GM18909 (cell line): ENCODE results near the gene DLD.
"Not testable (repeated sequence)": the region's sequence is repeated elsewhere in the genome, so short reads cannot be mapped to it uniquely, and the experiment has no call there.

Experiments
- ATAC-seq: cut with Tn5 transposase; IDR thresholded peaks from one replicate; pipeline ENCODE4 v1.9.1; 2021; ENCODE audit warnings: mild to moderate bottlenecking; ENCODE audit not compliant: unreplicated experiment, poor library complexity

The DLD gene

DNA sequence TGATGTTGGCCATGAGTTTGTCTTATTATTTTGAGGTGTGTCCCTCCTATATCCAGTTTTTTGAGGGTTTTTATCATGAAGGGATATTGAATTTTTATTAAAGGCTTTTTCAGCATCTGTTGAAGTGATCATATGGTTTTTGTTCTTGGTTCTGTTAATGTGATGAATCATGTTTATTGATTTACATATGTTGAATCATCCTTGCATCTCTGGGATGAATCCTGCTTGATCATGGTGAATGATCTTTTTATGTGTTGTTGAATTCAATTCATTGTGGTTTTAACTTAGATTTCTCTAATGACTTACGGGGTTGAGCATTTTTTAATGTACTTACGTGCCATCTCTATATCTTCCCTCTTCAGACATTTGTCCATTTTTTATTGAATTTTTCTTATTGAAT is 22.9 kb downstream of the DLD start:
- no peak for ATAC-seq

DNA sequence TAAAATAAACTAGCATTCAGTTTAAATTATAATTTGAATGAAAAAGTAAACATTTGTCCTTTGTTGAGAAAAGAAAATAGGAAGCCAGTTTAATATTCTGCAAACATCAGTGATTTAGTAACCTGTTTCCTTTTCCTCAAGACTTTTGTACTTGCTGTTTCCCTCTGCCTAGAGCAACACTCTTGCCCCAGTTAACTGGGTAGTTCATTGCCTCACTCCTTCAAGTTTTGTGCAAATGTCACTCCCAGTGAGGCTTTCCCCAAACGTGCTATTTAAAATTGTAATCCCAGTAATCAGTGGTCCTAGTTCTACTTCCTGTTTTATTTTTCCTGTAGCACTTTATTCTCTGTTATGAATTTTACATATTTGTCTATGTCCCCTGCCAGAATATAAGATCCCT is 23.8 kb downstream of the DLD start:
- ATAC-seq: no peak

DNA sequence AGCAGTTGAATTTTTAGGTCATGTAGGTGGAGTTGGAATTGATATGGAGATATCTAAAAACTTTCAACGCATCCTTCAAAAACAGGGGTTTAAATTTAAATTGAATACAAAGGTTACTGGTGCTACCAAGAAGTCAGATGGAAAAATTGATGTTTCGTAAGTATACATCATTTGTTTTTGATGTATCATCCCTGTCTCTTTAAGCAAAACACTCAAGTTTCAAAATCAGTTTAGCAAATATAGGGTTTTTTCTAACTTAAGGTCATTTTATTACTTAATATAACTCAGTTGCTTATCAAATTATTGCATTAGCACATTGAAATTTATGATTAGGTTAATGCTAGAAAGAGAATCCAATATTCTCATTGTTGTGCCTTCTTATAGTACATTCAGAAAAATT is 24.6 kb downstream of the DLD start:
- ATAC-seq: no peak

DNA sequence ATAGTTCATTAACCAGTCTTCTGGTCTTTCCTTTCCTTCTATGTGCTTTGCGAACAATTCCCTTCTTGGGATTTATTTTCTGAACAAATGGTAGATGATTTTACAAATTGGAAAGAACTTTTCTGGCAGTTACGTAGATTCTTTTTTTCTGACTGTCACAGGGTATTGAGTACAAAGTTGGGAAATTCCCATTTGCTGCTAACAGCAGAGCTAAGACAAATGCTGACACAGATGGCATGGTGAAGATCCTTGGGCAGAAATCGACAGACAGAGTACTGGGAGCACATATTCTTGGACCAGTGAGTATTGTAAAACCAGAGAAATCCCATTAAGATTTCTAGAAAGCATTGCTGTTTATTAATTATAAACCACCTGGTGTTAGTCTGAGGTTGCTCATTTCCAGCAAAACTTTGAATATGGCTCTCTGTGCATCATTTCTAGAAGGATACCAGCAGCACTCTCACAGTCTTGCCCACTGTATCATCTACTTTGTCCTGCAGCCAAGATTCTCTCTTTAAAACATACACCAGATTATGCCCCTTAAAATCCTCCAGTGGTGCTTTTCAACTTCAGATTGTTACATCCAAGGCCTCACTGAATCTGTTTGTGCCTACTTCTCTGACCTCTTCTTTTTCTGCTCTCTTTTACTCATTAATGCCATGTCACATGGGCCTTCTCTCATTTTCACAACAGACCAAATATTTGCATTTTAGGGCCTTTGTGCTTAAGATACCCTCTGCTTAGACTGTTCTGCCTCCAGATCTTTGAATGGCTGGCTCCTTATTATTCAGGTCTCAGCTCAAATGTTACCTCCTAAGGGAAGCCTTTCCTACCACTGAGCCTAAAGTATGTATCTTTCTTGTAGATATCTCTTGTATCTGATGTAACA is 27.0 kb downstream of the DLD start:
- ATAC-seq: peak; percentile 87

DNA sequence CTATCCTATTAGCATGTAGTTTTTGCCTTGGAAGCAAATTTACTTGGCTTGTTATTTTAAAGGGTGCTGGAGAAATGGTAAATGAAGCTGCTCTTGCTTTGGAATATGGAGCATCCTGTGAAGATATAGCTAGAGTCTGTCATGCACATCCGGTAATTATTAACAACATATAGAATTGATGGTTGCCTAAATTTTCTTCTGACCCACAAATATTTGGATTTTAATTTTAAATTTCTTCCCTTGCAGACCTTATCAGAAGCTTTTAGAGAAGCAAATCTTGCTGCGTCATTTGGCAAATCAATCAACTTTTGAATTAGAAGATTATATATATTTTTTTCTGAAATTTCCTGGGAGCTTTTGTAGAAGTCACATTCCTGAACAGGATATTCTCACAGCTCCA is 28.0 kb downstream of the DLD start:
- no peak for ATAC-seq

DNA sequence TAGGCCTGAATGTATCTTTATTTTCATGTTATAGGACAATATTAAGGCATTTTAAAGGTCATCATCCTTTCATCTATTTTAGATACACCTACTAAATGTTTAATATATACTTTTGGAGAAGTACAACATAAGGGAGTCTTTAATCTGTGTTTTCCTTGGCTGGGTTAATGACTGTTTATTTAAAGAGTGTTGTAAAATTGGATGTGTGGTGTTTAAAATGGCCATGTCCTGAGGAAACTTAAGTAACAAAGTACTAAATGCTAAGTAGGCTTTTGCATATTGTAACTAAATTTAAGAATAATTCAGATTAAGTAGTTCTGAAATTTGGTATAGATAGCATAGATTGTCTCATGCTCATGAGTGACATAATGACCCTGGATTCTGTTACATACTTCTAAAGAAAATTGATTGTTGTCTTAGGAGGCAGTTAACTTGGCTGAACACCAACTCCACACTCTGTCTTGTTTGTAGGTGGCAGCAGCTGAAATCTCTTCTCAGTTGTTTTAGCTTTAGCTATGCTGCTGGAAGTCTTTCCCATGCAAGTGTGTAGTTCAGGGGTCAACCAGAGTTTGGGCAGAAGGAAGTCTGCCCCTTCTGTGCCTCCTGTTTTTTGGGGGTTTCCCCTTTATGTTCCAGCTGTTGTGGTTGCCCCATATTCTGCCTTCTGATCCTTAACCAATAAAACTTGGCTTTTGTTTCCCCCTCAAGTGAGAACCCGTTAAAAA is 29.2 kb downstream of the DLD start:
- no peak for ATAC-seq

DNA sequence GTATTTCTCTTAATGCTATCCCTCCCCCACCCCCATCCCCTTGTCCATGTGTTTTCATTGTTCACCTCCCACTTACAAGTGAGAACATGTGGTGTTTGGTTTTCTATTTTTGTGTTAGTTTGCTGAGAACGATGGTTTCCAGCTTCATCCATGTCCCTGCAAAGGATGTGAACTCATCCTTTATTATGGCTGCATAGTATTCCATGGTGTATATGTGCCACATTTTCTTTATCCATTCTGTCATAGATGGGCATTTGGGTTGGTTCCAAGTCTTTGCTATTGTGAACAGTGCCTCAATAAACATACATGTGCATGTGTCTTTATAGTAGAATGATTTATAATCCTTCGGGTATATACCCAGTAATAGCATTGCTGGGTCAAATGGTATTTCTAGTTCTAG is 30.8 kb downstream of the DLD start:
- not testable (repeated sequence) for ATAC-seq

DNA sequence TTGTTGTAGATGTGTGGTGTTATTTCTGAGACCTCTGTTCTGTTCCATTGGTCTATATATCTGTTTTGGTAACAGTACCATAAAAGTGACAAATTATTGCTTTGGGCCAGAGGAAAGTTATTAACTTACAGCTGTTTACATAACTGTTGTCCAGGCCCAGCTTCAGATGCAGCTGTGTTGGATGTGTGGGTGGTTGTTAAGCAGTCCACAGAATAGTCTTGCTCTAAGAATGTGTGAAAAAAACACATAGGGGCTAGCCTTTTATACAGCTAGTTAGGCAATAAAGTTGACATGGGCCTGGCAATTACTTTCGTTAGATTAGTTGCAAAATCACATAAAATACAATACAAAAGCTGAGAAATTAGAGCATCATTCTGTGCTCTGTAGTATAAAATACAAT is 31.9 kb downstream of the DLD start:
- ATAC-seq: no peak

DNA sequence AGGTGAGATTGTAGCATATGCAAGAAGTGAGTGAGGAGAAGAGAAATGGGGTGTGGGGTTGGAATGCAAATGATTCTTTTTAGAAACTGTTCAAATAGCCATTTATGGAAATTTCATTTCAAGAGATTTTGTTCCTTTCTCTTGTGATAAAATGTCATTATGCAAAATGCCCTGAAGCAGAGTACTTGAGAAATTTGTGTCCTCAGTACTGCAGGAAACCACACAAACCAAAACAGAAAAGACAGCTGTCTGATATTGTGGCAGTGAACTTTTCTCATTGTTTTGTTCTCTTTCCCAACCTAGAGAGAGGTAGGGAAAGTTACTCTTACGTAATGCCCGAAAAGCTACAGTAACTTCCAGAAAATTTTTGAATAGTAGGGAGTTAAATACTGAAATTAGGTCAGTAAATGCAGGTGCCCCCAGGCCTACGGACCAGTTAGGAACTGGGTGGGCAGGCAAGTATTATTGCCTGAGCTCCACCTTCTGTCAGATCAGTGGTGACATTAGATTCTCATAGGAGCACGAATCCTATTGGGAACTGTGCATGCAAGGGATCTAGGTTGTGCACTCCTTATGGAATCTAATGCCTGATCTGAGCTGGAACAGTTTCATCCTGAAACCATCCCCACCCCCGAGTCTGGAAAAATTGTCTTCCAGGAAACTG is 34.0 kb downstream of the DLD start:
- ATAC-seq: peak; percentile 91

DNA sequence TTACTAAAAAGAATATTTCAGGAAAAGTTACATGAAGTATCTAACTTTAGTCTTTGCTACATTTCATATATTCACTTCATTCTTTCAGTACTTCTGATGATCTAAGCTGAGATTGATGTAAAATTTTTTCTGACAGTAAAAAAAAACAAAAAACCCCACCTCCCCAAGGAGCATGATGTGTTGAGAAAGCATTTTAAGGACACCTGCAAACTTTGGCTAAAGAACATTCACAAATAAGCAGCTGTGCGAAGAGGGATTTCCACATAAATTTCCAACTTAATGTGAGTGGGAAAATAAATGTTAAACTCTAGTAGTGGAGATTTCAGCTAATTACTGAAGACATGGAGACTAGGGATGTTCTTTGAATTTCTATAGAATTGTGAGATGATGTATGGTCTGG is 35.5 kb downstream of the DLD start:
- ATAC-seq: no peak

DNA sequence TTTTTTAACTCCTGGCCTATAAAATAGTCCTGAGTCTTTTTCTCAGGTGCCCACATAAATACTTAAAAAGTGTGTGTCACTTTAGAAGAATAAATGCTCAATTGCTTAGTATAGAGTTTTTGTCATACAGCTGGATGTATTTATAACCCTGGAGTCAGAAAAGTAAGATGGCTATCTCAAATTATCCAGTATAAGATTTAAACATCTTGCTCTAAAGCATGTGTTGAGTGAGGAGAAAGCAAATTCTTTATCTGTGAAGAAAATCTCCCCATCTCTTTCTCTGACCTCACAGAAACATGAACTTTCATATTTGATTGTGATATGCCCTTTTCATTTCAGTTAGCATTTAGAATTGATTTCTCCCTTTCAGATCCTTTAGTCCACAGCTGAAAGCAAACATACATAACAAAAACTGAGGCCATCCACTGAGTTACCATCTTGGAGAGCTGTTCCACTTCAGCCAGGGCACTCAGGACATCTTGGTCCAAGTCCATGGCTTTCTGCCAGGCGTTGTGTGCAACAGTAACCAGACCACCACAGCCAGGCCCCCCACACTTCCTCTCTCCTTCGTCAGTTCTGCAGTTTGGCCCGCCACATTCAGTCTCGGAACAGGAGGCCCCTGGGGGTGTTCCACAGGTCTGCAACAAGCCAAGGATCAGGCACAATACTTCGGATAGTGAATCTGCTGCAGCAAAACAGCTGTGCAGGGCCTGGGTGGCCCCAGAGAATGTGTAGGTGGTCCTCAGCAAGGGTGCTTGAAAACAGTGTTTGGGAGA is 40.9 kb downstream of the DLD start:
- no peak for ATAC-seq

DNA sequence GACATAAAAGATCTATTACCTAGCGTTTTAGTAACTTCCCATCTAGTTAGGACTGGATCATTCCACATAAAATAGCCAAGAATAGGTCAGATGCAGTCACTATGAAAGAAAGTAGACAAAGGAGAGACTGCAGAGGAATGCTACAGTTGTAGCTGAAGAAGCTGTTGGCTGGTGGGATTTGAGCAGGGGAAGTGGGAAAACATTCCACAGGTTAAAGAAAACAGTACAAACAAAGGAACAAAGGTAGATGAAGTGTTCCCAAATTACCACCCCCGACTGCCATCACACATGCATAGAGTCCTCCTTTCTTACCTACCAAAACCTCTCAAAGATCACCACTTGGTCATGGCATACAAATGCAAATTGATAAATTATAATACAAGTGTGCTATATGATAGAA is 41.8 kb downstream of the DLD start:
- no peak for ATAC-seq

DNA sequence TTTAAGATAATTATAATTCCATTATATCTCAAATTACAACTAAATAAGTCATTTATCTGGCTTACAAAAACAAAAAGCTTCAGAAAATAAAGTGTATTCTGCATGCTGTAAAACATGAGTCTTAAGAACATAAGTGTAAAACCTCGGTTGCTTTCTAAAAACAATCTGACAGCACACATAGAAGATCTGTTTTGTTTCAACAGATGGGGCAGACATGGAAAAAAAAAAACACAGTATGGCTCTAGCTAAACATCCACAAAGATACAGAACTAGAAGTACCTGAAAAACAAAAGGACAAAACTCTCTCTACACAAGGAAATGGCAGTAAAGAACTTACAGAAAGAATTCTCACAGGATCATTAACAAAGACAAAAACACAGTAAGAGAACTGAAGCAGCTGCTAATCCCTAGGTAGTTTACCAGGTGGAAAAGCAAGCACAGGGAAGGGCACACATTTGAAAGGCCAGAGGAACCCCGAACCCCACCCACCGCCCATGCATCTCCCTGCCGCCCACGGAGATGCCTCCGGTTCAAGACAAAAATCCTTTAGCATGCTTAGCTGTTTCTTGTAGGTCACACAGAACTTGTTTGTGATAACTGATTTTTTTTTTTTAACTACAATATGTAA is 42.5 kb downstream of the DLD start:
- no peak for ATAC-seq

DNA sequence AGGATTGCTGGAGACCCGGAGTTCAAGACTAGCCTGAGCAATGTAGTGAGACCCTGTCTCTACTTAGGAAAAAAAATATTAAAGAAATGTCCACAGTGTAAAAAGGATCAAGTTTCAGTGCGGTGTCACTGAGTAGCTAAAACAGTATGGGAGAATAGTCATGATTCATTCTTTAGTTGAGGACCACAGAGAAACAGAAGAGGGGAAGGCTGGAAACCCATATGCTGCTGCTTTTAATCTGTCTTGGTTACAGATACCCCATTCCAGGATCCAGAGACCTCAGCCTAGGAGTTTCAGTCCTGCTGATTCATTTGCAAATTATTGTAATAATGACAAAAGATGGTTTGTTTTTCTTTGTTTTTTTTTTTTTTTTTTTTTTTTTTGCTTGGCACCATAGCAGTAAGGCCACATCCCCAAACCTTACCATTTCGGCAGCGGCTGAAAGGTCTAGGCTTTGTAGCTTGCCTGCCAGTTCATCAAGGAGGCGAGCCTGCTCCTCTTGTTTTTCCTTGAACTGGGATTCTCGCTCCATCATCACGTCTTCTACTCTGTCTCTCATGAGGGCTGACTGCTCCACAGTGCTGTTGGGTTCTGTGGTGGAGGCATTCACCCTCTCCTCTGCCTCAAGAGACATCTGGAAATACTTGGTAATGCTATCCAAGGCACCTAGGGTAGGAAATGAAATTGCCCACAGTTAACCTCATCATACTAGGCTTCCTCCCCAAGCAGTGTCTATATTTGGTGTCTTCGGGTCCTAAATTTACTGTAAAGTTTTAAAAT is 44.2 kb downstream of the DLD start:
- ATAC-seq: no peak

DNA sequence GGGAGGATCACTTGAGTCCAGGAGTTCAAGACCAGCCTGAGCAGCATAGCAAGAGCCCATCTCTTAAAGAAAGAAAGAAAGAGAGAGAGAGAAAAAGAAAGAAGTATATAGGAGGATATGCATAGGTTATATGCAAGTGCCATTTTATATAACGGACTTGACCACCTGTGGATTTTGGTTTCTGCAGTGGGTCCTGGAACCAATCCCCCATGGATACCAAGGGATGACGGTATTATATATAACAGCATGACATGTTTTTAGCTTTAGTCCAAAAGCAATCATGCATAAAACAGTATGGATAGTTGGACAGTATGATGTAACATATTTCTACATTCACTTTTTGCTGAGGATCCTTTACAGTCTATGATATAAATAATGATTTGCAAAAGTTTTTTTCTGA is 45.3 kb downstream of the DLD start:
- ATAC-seq: no peak

DNA sequence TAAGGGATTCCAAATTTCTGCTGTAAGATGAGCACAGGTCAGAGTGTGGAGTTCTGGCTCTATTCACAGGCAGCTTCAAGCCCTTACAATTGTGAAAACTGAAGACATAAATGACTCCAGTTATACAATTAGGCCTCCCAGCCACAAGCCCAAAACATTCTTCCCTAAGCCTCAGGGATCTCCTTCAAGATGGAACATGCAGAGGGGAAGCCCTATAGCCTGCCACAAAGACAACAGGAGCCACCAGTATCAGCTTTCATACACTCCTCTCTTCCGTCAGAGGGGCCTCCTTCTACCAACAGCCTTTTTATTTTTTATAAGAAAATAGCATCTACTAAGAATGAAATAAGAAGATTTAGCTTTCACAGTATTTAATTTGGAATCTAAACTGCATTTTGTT is 46.5 kb downstream of the DLD start:
- no peak for ATAC-seq

DNA sequence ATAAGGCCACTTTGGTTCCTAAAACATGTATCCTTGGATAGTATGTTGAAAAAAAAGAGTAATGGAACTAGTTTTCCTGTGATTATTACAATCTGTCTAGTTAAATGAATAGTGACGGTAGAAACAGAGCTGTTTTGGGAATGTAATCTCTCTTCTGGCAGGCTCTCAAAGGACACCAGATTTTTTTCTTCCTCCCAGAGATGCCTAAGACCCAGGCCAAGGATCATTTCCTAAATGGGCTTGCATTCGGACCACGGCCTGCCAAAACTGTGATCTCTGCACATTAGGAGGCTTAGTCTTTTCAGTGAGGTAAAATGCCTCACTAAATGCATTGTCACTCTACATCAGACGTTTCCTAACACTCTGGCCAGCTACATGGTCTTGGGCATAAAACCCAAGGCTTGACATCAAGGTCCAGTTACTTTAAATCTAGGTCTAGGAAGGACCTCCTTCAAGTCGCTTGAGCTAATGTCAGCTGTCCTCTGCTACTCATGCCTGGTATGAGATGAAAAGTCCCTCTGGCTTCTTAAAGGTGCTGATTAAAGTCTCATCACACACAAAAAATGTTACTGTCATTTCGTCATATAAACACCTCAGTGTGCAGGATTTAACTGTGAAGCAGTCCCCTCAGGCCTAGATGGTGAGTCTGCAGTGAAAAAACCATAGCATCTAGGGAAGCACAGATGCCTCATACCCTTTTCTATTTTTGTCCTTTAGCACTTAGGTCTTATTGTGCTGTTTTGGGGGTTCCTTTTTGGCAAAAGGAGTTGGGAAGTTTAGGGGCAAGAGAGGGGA is 47.7 kb downstream of the DLD start:
- no peak for ATAC-seq
